Kidney epithelial cell (primary cell): Measurements from ENCODE around the gene PCSK2. TPM values are rescaled to one million over a fixed set of nuclear protein-coding genes. Genes with fewer than 3 reads are reported as not detected.

ENCODE experiments used
- DNase-seq: peaks from one replicate; pipeline ENCODE4 v3.0.0-alpha.2; 2010; ENCODE audit warnings: low read depth
- H3K27me3 ChIP-seq: 2 replicates; pipeline ENCODE4 v1.6.0; 2011; ENCODE audit warnings: low read length; ENCODE audit not compliant: control insufficient read depth, insufficient read depth
- H3K36me3 ChIP-seq: 2 replicates; pipeline ENCODE4 v1.5.1; 2011; ENCODE audit warnings: low read length; ENCODE audit not compliant: control insufficient read depth, insufficient read depth
- H3K4me3 ChIP-seq: 2 replicates; pipeline ENCODE4 v1.5.1; 2011; ENCODE audit warnings: low read depth, mild to moderate bottlenecking, control low read depth, low read length
- total RNA-seq: library from RNA; depleted of rRNA; stranded (reverse); fragments of >200 nt; gene quantifications from 2 replicates; pipeline ENCODE4 v1.2.3, GENCODE V29; 2015
- TF ChIP-seq, protein P1 (sequence below): IDR thresholded peaks from 2 replicates; pipeline ENCODE4 v1.5.1; 2011; ENCODE audit warnings: mild to moderate bottlenecking, moderate library complexity, low read length, control low read depth, inconsistent platforms; ENCODE audit not compliant: insufficient read depth, poor library complexity, severe bottlenecking

PCSK2 gene
- total RNA-seq, 1 donor from 2014 or later: 0.04 TPM

DNA sequence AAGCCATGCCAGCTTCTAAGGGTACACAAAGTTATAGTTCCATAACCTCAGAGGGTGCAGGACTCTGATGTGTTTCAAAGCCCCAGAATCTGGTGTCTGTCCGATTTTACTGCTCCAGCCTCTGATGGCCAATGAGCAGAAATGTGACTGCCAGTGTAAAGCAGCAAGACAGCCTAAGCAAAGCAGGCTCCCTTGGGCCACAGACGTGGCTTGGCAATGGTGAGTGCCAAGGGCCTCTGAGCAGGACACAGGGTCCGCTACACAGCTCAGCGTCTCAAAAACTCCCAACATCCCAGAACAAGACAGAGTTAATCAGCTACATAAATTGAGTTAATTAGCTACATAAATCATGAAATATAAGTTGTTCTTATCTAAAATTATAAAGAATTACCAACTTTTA, 69.2 kb downstream of the PCSK2 start:
- Histone ChIP-seq H3K27me3 (no peaks in the 10 kb centered on the region), H3K36me3 (no peaks in the 10 kb centered on the region), H3K4me3 (no peak overlapping the region)
- DNase-seq: no peak
- TF ChIP-seq, protein P1, sequence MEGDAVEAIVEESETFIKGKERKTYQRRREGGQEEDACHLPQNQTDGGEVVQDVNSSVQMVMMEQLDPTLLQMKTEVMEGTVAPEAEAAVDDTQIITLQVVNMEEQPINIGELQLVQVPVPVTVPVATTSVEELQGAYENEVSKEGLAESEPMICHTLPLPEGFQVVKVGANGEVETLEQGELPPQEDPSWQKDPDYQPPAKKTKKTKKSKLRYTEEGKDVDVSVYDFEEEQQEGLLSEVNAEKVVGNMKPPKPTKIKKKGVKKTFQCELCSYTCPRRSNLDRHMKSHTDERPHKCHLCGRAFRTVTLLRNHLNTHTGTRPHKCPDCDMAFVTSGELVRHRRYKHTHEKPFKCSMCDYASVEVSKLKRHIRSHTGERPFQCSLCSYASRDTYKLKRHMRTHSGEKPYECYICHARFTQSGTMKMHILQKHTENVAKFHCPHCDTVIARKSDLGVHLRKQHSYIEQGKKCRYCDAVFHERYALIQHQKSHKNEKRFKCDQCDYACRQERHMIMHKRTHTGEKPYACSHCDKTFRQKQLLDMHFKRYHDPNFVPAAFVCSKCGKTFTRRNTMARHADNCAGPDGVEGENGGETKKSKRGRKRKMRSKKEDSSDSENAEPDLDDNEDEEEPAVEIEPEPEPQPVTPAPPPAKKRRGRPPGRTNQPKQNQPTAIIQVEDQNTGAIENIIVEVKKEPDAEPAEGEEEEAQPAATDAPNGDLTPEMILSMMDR: no peak

DNA sequence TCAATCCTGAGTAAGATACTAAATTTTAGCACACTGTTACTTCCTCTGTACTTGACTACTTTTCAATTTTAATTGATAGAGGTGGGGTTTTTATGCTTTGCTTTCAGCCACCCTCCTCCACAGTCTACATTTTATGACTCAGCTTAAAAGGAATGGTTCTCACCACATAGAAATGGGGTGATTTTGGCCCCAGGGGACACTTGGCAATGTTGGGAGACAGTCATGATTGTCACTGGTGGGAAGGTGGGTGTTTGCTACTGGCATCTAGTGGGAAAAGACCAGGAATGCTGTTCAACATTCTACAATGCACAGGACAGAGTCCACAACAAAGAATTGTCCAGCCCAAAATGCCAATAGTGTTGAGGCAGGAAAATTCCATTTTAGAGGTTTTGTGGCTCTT, 71.3 kb downstream of the PCSK2 start:
- Histone ChIP-seq H3K27me3 (no peaks in the 10 kb centered on the region), H3K4me3 (no peak overlapping the region), H3K36me3 (no peaks in the 10 kb centered on the region)
- no peak for DNase-seq
- TF ChIP-seq, protein P1: no peak

GRCh38 chr20:17298751-17299150, 71.9 kb downstream of the PCSK2 start:
- Histone ChIP-seq H3K27me3 (no peaks in the 10 kb centered on the region), H3K4me3 (no peak overlapping the region), H3K36me3 (no peaks in the 10 kb centered on the region)
- no peak for DNase-seq
- TF ChIP-seq, protein P1: no peak

- Histone ChIP-seq H3K36me3 (no peaks in the 10 kb centered on the region), H3K4me3 (no peak overlapping the region), H3K27me3 (no peaks in the 10 kb centered on the region)
- DNase-seq: no peak
- TF ChIP-seq, protein P1: no peak
Measured at GRCh38 chr20:17300113-17300512, 73.3 kb downstream of the PCSK2 start.

- no peak overlapping the region for H3K4me3 ChIP-seq
- DNase-seq: no peak
- no peaks in the 10 kb centered on the region for H3K27me3 ChIP-seq
- TF ChIP-seq, protein P1: no peak
- no peaks in the 10 kb centered on the region for H3K36me3 ChIP-seq
Measured at GRCh38 chr20:17304774-17305173, 77.9 kb downstream of the PCSK2 start.

DNA sequence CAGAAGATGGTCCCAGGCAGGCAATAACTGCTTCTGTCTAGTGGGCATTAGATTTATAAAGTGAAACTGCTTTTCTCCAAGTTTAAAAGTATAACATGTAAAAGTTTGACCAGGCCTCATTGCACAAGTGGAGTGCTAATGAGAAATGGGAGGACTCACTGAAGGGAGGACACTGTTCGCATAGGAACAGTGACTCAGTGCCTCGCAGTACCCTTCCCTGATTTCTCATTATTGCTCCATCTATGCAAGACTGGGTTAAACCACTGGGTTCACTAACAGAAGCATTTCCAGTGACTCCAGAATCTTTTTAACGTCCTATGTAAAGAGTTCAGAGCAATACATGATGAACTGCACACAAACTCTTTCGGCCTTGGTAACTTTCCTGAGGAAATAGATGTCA, 79.6 kb downstream of the PCSK2 start:
- Histone ChIP-seq H3K27me3 (no peaks in the 10 kb centered on the region), H3K36me3 (no peaks in the 10 kb centered on the region), H3K4me3 (no peak overlapping the region)
- DNase-seq: no peak
- TF ChIP-seq, protein P1: no peak
